A673 (cell line): ENCODE data around the gene NFATC2.

Experiments
- EZH2 ChIP-seq: fragments of 200-600 bp; sonication (generic); IDR thresholded peaks from 2 replicates; pipeline ENCODE4 v1.6.1; 2017; ENCODE audit warnings: borderline replicate concordance, low read depth, mild to moderate bottlenecking, mixed read lengths, antibody characterized with exemption, low read length; ENCODE audit not compliant: poor library complexity, severe bottlenecking
- TF ChIP-seq, protein P1 (sequence below): fragments of 300-800, 200-600 bp; sonication (generic); conservative IDR thresholded peaks from 2 replicates; pipeline ENCODE4 v1.5.1; 2017; ENCODE audit warnings: low read depth, mild to moderate bottlenecking, antibody characterized with exemption, low read length, moderate library complexity, mixed read lengths

DNA sequence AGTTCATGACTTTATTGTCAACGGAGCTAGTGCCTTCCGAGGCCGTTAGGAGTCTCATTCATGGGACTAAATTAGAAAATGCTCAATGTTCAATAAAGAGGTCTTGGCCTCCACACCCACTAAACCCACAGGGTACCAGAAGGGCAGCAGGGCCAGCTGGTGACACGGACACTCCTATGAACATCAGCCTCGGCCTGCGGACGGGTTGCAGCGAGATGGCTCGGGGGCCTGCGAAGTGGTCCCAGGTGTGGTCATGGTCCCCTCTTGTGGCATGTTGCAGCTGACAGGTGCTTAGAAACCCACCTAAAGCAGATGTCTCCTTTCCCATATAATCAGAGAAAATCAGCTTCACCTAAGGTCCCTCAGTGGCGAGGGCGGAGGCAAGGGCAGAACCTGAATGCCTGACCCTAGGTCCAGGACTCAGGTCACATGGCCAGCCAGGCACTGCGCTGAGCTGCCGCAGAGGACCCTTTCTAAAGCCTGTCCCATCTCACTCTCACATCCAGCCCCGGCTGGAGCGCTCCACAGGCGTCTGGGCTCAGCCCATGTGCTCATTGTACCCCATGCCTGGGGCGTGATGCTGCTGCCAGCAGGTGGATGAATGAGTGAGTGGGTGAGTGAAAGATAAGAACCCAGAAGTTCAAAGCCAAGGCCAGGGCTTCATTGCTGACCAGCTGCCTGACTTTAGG is 35.8 kb downstream of the NFATC2 start:
- TF ChIP-seq, protein P1, sequence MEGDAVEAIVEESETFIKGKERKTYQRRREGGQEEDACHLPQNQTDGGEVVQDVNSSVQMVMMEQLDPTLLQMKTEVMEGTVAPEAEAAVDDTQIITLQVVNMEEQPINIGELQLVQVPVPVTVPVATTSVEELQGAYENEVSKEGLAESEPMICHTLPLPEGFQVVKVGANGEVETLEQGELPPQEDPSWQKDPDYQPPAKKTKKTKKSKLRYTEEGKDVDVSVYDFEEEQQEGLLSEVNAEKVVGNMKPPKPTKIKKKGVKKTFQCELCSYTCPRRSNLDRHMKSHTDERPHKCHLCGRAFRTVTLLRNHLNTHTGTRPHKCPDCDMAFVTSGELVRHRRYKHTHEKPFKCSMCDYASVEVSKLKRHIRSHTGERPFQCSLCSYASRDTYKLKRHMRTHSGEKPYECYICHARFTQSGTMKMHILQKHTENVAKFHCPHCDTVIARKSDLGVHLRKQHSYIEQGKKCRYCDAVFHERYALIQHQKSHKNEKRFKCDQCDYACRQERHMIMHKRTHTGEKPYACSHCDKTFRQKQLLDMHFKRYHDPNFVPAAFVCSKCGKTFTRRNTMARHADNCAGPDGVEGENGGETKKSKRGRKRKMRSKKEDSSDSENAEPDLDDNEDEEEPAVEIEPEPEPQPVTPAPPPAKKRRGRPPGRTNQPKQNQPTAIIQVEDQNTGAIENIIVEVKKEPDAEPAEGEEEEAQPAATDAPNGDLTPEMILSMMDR: no peak
- TF ChIP-seq EZH2: no peak
